Measurements from ENCODE around the gene KCND2. TPM values are rescaled to one million over a fixed set of nuclear protein-coding genes. Genes with fewer than 3 reads are reported as not detected.

Gene KCND2
- polyA plus RNA-seq, 2 of the 4 experiments (the other 2 are of a cell fraction): 0.01 TPM; not detected in 1

GRCh38 chr7:120468611-120469010, 195.6 kb downstream of the KCND2 start:
- 31% methylated on average over 3 of the region's 3 CpGs for WGBS (ENCODE audit: missing lambda C conversion rate)
- Histone ChIP-seq H3K27ac (no peak overlapping the region), H3K4me3 (no peak overlapping the region), H3K9me3 (no peaks in the 10 kb centered on the region), H3K4me2 (no peak overlapping the region), H3K4me1 (no peaks in the 10 kb centered on the region)
- POLR2A ChIA-PET: no interaction called here
- CTCF ChIA-PET: no interaction called here
- FAIRE-seq: no peak
- DNase-seq (ENCODE audit: low read depth in 1 of 2, low spot score in 1 of 2): no peak
- TF ChIP-seq KDM1A (IDR thresholded peaks at IDR 0.05; ENCODE audit: low read depth): no peak
- no peak for TF ChIP-seq ZSCAN20 (CRISPR knock-in tag; IDR thresholded peaks at IDR 0.05)
- no peak for TF ChIP-seq HOXA7 (CRISPR knock-in tag; IDR thresholded peaks at IDR 0.05)
- no peak for ATAC-seq

DNA sequence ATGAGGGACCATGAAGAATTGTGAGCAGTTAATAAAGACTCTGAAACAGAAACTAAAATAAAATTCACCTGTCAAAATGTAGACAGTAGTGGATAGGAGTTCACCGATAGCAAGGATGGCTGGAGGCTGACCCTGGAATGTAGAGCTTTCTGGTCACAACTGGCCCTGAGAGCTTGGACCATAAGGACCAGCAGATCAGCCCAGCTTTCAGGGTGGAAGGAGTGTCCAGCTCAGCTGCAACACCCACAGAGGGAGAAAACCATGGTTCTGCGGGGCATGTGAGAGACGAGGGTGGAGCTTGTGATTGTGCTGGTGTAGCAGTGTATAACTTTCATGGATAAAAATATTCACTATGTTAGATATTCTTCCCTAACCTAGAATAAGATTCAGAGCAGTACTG, 199.9 kb downstream of the KCND2 start:
- Histone ChIP-seq H3K27ac (no peak overlapping the region), H3K4me1 (no peaks in the 10 kb centered on the region), H3K4me3 (no peak overlapping the region), H3K9me3 (no peaks in the 10 kb centered on the region), H3K4me2 (no peak overlapping the region)
- no peak for TF ChIP-seq HOXB5 (CRISPR knock-in tag; IDR thresholded peaks at IDR 0.05)
- TF ChIP-seq RAD21 (conservative IDR thresholded peaks at IDR 0.05 in 1 of 2, IDR thresholded peaks at IDR 0.05 in 1 of 2): no peak
- TF ChIP-seq CBX8 (IDR thresholded peaks at IDR 0.05): no peak
- TF ChIP-seq SMC3 (IDR thresholded peaks at IDR 0.05): no peak
- no peak for TF ChIP-seq SREBF2 (IDR thresholded peaks at IDR 0.05)
- TF ChIP-seq JUN (IDR thresholded peaks at IDR 0.05): no peak
- no peak for TF ChIP-seq HDAC2 (IDR thresholded peaks at IDR 0.05)
- no peak for TF ChIP-seq RARB (CRISPR knock-in tag; IDR thresholded peaks at IDR 0.05)
- no peak for TF ChIP-seq CHD2 (IDR thresholded peaks at IDR 0.05; ENCODE audit: low read length, partially characterized antibody)
- no peak for TF ChIP-seq NPAS2 (CRISPR knock-in tag; IDR thresholded peaks at IDR 0.05; ENCODE audit: borderline replicate concordance)
- no peak for TF ChIP-seq KDM1A (IDR thresholded peaks at IDR 0.05; ENCODE audit: low read depth)
- no peak for TF ChIP-seq NFE2L2 (conservative IDR thresholded peaks at IDR 0.05; ENCODE audit: low read length)
- no peak for TF ChIP-seq HES2 (IDR thresholded peaks at IDR 0.05)
- no peak for TF ChIP-seq CHD4 (IDR thresholded peaks at IDR 0.05; ENCODE audit: borderline replicate concordance)
- no peak for TF ChIP-seq FOSB (CRISPR knock-in tag; IDR thresholded peaks at IDR 0.05)
- TF ChIP-seq CEBPB (IDR thresholded peaks at IDR 0.05): no peak
- TF ChIP-seq MYC (IDR thresholded peaks at IDR 0.05; ENCODE audit: borderline replicate concordance, low read length): no peak
- no peak for FAIRE-seq
- ChIA-PET POLR2A (no interaction called here), CTCF (no interaction called here)
- 42% methylated on average over 3 of the region's 3 CpGs for WGBS (ENCODE audit: missing lambda C conversion rate)
- no peak for DNase-seq (ENCODE audit: low read depth in 1 of 2, low spot score in 1 of 2)
- ATAC-seq: no peak

DNA sequence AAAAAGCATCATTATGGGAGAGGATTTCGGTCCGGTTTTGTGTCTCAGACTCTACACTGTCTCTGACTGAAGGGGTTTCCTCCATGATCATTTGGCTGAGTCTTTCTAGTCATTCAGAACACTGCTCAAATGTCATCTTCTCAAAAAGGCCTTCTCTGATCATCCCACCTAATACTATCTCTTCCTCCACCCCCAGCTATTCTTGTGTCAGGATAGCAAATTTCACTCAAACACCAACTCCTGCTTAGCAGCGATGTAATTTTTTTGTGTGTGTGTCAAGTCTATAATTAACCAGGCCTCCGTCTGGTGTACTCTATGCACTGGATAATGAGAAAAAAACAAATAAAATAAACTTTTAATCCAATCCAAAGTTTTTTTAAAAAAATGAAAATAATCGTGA, 200.4 kb downstream of the KCND2 start:
- ATAC-seq (no peak), DNase-seq (ENCODE audit: low read depth in 1 of 2, low spot score in 1 of 2) (no peak), FAIRE-seq (no peak)
- POLR2A ChIA-PET: no interaction called here
- no peak overlapping the region for H3K4me3 ChIP-seq
- H3K4me2 ChIP-seq: no peak overlapping the region
- CTCF ChIA-PET: no interaction called here
- no peak overlapping the region for H3K27ac ChIP-seq
- TF ChIP-seq ESRRA (IDR thresholded peaks at IDR 0.05; ENCODE audit: borderline replicate concordance, low read length): no peak
- TF ChIP-seq HOXB13 (CRISPR knock-in tag; IDR thresholded peaks at IDR 0.05; ENCODE audit: low read depth): no peak
- TF ChIP-seq ELK1 (IDR thresholded peaks at IDR 0.05; ENCODE audit: low read depth, low read length): no peak
- no peak for TF ChIP-seq CHD2 (IDR thresholded peaks at IDR 0.05; ENCODE audit: low read length, partially characterized antibody)
- no peak for TF ChIP-seq FOSB (CRISPR knock-in tag; IDR thresholded peaks at IDR 0.05)
- no peak for TF ChIP-seq ZFP36 (IDR thresholded peaks at IDR 0.05; ENCODE audit: borderline replicate concordance, partially characterized antibody)
- TF ChIP-seq RCOR1 (IDR thresholded peaks at IDR 0.05; ENCODE audit: low read depth, low read length): no peak
- TF ChIP-seq NPAS2 (CRISPR knock-in tag; IDR thresholded peaks at IDR 0.05; ENCODE audit: borderline replicate concordance): no peak
- no peak for TF ChIP-seq CBX2 (IDR thresholded peaks at IDR 0.05; ENCODE audit: borderline replicate concordance, low read depth)
- TF ChIP-seq NFE2L2 (conservative IDR thresholded peaks at IDR 0.05; ENCODE audit: low read length): no peak
- TF ChIP-seq MAX (IDR thresholded peaks at IDR 0.05): no peak
- no peak for TF ChIP-seq GATA3 (IDR thresholded peaks at IDR 0.05; ENCODE audit: borderline replicate concordance)
- no peak for TF ChIP-seq PHF8 (IDR thresholded peaks at IDR 0.05; ENCODE audit: borderline replicate concordance, low read depth)
- WGBS (ENCODE audit: missing lambda C conversion rate): 25% methylated on average over 5 of the region's 5 CpGs
- no peaks in the 10 kb centered on the region for H3K4me1 ChIP-seq
- no peaks in the 10 kb centered on the region for H3K9me3 ChIP-seq
